OCI-LY7 (cell line): ENCODE data around the gene SMARCD1.

ENCODE experiments used
- EZH2phosphoT487 ChIP-seq: fragments of 200-600 bp; sonication (generic); IDR thresholded peaks from 2 replicates; pipeline ENCODE4 v1.6.1; 2018; ENCODE audit warnings: low read depth, borderline replicate concordance, mild to moderate bottlenecking, mixed run types, antibody characterized with exemption, low read length, moderate library complexity, mixed read lengths
- TF ChIP-seq, protein P1 (sequence below): fragments of 200-600 bp; sonication (generic); conservative IDR thresholded peaks from 2 replicates; pipeline ENCODE4 v1.5.1; 2014; ENCODE audit warnings: mild to moderate bottlenecking, antibody characterized with exemption, low read length, moderate library complexity, mixed read lengths

DNA sequence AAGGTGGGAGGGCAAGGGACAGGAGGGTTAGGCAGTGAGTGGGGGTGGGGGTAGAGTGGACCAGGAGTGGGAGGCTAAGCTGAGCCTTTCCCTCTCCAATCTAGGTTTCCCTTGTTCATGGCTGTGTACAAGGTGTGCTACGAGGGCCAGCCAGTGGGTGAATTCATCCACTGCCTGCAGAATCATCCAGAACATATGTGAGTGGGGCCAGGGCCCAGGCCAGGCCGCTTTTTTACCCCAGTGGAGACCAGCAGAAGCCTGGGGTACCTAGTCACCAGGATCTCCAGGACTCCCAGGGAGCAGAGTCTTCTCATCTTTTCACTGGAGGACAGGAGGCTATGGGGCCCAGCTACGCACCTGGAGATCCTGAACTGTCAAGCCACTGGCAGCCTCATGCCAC is 24.2 kb downstream of the SMARCD1 start:
- TF ChIP-seq EZH2phosphoT487: no peak
- TF ChIP-seq, protein P1, sequence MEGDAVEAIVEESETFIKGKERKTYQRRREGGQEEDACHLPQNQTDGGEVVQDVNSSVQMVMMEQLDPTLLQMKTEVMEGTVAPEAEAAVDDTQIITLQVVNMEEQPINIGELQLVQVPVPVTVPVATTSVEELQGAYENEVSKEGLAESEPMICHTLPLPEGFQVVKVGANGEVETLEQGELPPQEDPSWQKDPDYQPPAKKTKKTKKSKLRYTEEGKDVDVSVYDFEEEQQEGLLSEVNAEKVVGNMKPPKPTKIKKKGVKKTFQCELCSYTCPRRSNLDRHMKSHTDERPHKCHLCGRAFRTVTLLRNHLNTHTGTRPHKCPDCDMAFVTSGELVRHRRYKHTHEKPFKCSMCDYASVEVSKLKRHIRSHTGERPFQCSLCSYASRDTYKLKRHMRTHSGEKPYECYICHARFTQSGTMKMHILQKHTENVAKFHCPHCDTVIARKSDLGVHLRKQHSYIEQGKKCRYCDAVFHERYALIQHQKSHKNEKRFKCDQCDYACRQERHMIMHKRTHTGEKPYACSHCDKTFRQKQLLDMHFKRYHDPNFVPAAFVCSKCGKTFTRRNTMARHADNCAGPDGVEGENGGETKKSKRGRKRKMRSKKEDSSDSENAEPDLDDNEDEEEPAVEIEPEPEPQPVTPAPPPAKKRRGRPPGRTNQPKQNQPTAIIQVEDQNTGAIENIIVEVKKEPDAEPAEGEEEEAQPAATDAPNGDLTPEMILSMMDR: no peak
